Activated naive CD8-positive, alpha-beta T cell treated with anti-CD3 and anti-CD28 coated beads, Interleukin-2, amount 50 U/mL, for 16 hours (primary cell): ENCODE results near the gene TSPY9.
"Not testable (repeated sequence)": the region's sequence is repeated elsewhere in the genome, so short reads cannot be mapped to it uniquely, and the experiment has no call there.

Experiments used
- DNase-seq: peaks from one replicate; pipeline ENCODE4 v3.0.0-alpha.2; 2020; ENCODE audit warnings: low read depth, low spot score

TSPY9 gene, protein sequence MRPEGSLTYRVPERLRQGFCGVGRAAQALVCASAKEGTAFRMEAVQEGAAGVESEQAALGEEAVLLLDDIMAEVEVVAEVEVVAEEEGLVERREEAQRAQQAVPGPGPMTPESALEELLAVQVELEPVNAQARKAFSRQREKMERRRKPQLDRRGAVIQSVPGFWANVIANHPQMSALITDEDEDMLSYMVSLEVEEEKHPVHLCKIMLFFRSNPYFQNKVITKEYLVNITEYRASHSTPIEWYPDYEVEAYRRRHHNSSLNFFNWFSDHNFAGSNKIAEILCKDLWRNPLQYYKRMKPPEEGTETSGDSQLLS

DNA sequence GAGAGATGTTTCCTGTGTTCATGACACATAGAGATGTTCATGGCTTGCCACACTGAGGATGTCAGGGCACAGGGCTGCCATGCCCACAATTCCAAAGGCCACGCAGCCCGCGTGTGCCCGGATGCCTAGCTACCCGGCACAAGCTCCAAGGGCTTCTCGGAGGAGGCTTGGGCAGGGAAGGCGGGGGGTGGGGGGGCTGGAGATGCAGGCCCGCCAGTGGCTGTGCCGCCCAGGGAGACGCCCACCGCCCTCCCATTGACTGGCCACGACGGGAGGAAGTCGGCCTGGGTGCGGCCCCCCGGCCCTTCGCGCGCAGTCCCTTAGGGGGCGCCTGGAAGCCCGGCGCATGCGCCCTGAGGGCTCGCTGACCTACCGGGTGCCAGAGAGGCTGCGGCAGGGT lies at the start of gene TSPY9:
TSS of gene TSPY9 (plus strand) at position 301 of the 400 bp plus-strand sequence. CDS start at position 347, 46 bp downstream.
- not testable (repeated sequence) for DNase-seq

DNA sequence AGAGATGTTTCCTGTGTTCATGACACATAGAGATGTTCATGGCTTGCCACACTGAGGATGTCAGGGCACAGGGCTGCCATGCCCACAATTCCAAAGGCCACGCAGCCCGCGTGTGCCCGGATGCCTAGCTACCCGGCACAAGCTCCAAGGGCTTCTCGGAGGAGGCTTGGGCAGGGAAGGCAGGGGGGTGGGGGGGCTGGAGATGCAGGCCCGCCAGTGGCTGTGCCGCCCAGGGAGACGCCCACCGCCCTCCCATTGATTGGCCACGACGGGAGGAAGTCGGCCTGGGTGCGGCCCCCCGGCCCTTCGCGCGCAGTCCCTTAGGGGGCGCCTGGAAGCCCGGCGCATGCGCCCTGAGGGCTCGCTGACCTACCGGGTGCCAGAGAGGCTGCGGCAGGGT lies 20.4 kb upstream of the TSPY9 start, which contains the start of gene TSPY1:
TSS of gene TSPY1 (plus strand) at position 301 of the 400 bp plus-strand sequence. CDS start at position 347, 46 bp downstream.
- DNase-seq = not testable (repeated sequence)

DNA sequence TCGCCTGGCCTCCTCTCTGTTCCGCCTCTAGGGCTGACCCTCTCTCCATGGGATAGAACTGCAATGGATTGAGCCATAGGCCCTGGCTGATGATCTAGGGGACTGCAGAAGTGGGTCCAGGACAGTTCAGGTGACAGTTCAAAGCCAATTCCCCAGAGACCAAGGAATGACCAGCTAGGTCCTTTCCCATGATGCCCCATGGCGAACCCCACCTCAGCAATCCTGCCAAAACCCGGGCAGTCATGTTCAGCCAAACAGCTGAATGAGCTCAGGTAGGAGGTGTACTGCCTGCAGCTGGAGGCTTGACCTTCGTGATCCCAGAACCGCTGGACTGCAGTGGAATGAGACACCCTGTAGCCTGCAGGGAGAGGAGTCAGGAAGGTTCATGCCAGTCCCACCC lies 17.3 kb downstream of the TSPY9 start:
- DNase-seq = not testable (repeated sequence)

DNA sequence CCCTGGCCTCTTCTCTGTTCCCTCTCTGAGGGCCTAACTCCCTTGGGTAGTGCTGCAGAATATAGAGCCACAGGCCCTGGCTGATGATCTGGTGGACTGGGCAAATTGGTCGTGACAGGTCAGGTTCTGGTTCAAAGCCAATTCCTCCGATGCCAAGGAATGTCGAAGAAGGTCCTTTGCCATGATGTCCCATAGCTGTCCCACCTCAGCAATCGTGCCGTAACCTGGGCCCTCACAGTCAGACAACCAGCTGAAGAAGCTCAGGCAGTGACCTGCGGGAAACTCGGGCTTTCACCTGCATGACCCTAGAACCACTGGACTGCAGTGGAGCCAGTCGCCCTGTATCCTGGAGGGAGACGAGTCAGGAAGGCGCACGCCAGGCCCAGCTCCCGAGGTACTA lies 29.2 kb downstream of the TSPY9 start:
- DNase-seq = not testable (repeated sequence)

DNA sequence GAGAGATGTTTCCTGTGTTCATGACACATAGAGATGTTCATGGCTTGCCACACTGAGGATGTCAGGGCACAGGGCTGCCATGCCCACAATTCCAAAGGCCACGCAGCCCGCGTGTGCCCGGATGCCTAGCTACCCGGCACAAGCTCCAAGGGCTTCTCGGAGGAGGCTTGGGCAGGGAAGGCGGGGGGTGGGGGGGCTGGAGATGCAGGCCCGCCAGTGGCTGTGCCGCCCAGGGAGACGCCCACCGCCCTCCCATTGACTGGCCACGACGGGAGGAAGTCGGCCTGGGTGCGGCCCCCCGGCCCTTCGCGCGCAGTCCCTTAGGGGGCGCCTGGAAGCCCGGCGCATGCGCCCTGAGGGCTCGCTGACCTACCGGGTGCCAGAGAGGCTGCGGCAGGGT lies 40.5 kb downstream of the TSPY9 start, which contains the start of gene TSPY10:
TSS of gene TSPY10 (plus strand) at position 301 of the 400 bp plus-strand sequence. CDS start at position 347, 46 bp downstream.
- DNase-seq = not testable (repeated sequence)
